Transverse colon (tissue), 3 donors: ENCODE data around the gene MAN1A2.

Experiments
- EP300 ChIP-seq: sonication (generic); formaldehyde crosslinking; IDR thresholded peaks from one replicate; pipeline ENCODE4 v1.6.1; 2017; ENCODE audit warnings: antibody characterized with exemption, low read depth
- POLR2A ChIP-seq: fragments of 450-650 bp; IDR thresholded peaks from one replicate; pipeline ENCODE4 v1.6.1; 2016; ENCODE audit warnings: antibody characterized with exemption, mild to moderate bottlenecking, moderate library complexity
- TF ChIP-seq, protein P1 (sequence below), 5 experiments: fragments of 200-600 bp in 3 of 5; fragments of 450-650 bp in 2 of 5; sonication (generic) in 3 of 5; IDR thresholded peaks; 1 replicate in 2 of 5; 2 replicates in 3 of 5; pipeline ENCODE4 v1.5.1; 2016 to 2017; ENCODE audit warnings: antibody characterized with exemption in 5 of 5, inconsistent platforms in 3 of 5, mild to moderate bottlenecking in 2 of 5, moderate library complexity in 1 of 5

DNA sequence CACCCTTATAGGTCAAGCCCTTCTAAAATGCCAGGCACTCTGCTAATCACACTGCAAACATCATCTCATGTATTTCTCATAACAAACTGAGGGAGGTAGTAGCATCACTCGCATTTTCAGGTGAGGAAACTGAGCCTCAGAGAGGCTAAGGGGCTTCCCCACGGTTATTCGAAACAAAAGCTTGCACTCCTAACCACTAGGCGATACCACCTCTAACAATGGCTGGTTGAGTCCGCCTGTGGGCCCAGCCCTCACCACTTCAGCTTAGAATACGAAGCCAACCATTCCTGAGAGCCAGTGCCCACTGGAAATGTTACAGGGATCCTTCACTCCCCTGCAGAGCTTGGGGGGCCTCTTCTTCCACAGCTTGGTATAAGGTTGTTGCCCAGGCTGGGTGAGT lies 173.3 kb downstream of the MAN1A2 start:
- TF ChIP-seq POLR2A (no peak), EP300 (no peak)
- TF ChIP-seq, protein P1, sequence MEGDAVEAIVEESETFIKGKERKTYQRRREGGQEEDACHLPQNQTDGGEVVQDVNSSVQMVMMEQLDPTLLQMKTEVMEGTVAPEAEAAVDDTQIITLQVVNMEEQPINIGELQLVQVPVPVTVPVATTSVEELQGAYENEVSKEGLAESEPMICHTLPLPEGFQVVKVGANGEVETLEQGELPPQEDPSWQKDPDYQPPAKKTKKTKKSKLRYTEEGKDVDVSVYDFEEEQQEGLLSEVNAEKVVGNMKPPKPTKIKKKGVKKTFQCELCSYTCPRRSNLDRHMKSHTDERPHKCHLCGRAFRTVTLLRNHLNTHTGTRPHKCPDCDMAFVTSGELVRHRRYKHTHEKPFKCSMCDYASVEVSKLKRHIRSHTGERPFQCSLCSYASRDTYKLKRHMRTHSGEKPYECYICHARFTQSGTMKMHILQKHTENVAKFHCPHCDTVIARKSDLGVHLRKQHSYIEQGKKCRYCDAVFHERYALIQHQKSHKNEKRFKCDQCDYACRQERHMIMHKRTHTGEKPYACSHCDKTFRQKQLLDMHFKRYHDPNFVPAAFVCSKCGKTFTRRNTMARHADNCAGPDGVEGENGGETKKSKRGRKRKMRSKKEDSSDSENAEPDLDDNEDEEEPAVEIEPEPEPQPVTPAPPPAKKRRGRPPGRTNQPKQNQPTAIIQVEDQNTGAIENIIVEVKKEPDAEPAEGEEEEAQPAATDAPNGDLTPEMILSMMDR (IDR thresholded peaks at IDR 0.05): no peak
